SK-N-SH (cell line): Measurements from ENCODE around the gene SORBS2. TPM values are rescaled to one million over a fixed set of nuclear protein-coding genes. Genes with fewer than 3 reads are reported as not detected.

Experiments used
- CTCF ChIA-PET: fragments of 300-600, 350-600 bp; formaldehyde crosslinking; extraction: SDS; loops from one replicate; lab custom pipeline; 2021; lab: Yijun Ruan, JAX
- POLR2A ChIA-PET: fragments of 350-600 bp; sonication (Branson Sonifier 250); formaldehyde crosslinking; extraction: SDS; loops from one replicate; lab custom pipeline; 2020; ENCODE audit warnings: antibody characterized with exemption, inconsistent platforms; lab: Yijun Ruan, JAX
- DNase-seq: peaks from one replicate; pipeline ENCODE4 v3.0.0; 2012
- H2AFZ ChIP-seq: fragments of 200-600 bp; sonication (generic); 2 replicates; pipeline ENCODE4 v1.8.1; 2016; ENCODE audit warnings: antibody characterized with exemption, mild to moderate bottlenecking, low read depth
- H3F3A ChIP-seq: fragments of 200-600 bp; sonication (generic); replicated peaks from 2 replicates; pipeline ENCODE3; 2016; ENCODE audit warnings: antibody characterized with exemption, mild to moderate bottlenecking; ENCODE audit not compliant: insufficient read depth
- H3K27ac ChIP-seq, 2 experiments: fragments of 200-500 bp in 1 of 2; fragments of 200-600 bp in 1 of 2; sonication (Bioruptor generic) in 1 of 2; sonication (generic), shearing (Covaris generic) in 1 of 2; 2 replicates each; pipeline versions ENCODE4 v1.5.1 to v1.6.1; 2014 to 2016; ENCODE audit warnings: low read depth in 2 of 2, inconsistent platforms in 1 of 2, low read length in 1 of 2, mild to moderate bottlenecking in 1 of 2, mixed read lengths in 1 of 2
- H3K27me3 ChIP-seq: fragments of 200-600 bp; sonication (generic), shearing (Covaris generic); 2 replicates; pipeline ENCODE4 v1.6.1; 2016; ENCODE audit warnings: mixed run types; ENCODE audit not compliant: insufficient read depth
- H3K36me3 ChIP-seq, 2 experiments: fragments of 200-500 bp in 1 of 2; fragments of 200-600 bp in 1 of 2; sonication (Bioruptor generic) in 1 of 2; sonication (generic) in 1 of 2; replicated peaks in 1 of 2; 2 replicates each; pipeline versions ENCODE3 to v1.5.1; 2014 to 2016; ENCODE audit warnings: low read length in 1 of 2, mild to moderate bottlenecking in 1 of 2; ENCODE audit not compliant: insufficient read depth in 2 of 2, control insufficient read depth in 1 of 2
- H3K4me1 ChIP-seq, 2 experiments: fragments of 200-500 bp in 1 of 2; fragments of 200-600 bp in 1 of 2; sonication (Bioruptor generic) in 1 of 2; sonication (generic), shearing (Covaris generic) in 1 of 2; 2 replicates each; pipeline versions ENCODE4 v1.5.1 to v1.6.1; 2014 to 2016; ENCODE audit warnings: low read depth in 1 of 2, low read length in 1 of 2, mixed run types in 1 of 2; ENCODE audit not compliant: insufficient read depth in 2 of 2, control insufficient read depth in 1 of 2
- H3K4me2 ChIP-seq: fragments of 200-600 bp; sonication (generic), shearing (Covaris generic); 2 replicates; pipeline ENCODE4 v1.6.1; 2017; ENCODE audit warnings: mixed run types
- H3K4me3 ChIP-seq, 2 experiments: fragments of 200-500 bp in 1 of 2; fragments of 200-600 bp in 1 of 2; sonication (Bioruptor generic) in 1 of 2; sonication (generic), shearing (Covaris generic) in 1 of 2; 2 replicates each; pipeline versions ENCODE4 v1.5.1 to v1.8.1; 2014 to 2016; ENCODE audit warnings: low read depth in 2 of 2, inconsistent platforms in 1 of 2, low read length in 1 of 2, mild to moderate bottlenecking in 1 of 2, mixed read lengths in 1 of 2, moderate library complexity in 1 of 2
- H3K79me2 ChIP-seq: fragments of 200-600 bp; sonication (generic); 2 replicates; pipeline ENCODE4 v1.8.1; 2017; ENCODE audit warnings: mild to moderate bottlenecking; ENCODE audit not compliant: insufficient read depth
- H3K9ac ChIP-seq: fragments of 200-600 bp; sonication (generic); 2 replicates; pipeline ENCODE4 v1.6.1; 2017; ENCODE audit warnings: mixed run types
- H3K9me2 ChIP-seq: fragments of 200-600 bp; sonication (generic); 2 replicates; pipeline ENCODE4 v1.6.1; 2017; ENCODE audit warnings: mixed run types
- H3K9me3 ChIP-seq: fragments of 200-600 bp; sonication (generic); 2 replicates; pipeline ENCODE4 v1.6.1; 2017; ENCODE audit warnings: mixed run types, mild to moderate bottlenecking, moderate library complexity
- H4K20me1 ChIP-seq: fragments of 200-600 bp; sonication (generic); 2 replicates; pipeline ENCODE4 v1.6.1; 2017; ENCODE audit warnings: mild to moderate bottlenecking, mixed run types; ENCODE audit not compliant: insufficient read depth
- CHD2 ChIP-seq: fragments of 150-350 bp; IDR thresholded peaks from 2 replicates; pipeline ENCODE4 v1.6.1; 2018; ENCODE audit warnings: low read length; ENCODE audit not compliant: partially characterized antibody
- ELF1 ChIP-seq: IDR thresholded peaks from 2 replicates; pipeline ENCODE4 v1.4.0; 2012
- FOSL2 ChIP-seq: IDR thresholded peaks from 2 replicates; pipeline ENCODE4 v1.4.0; 2012; ENCODE audit warnings: low read depth, mild to moderate bottlenecking, moderate library complexity, borderline replicate concordance
- FOXM1 ChIP-seq: IDR thresholded peaks from 2 replicates; pipeline ENCODE4 v1.4.0; 2012; ENCODE audit warnings: low read depth, mild to moderate bottlenecking
- GABPA ChIP-seq: IDR thresholded peaks from 2 replicates; pipeline ENCODE4 v1.4.0; 2012; ENCODE audit warnings: low read depth, mild to moderate bottlenecking
- GATA2 ChIP-seq: sonication (generic); formaldehyde crosslinking; IDR thresholded peaks from 2 replicates; pipeline ENCODE4 v1.5.0; 2020; ENCODE audit warnings: mild to moderate bottlenecking, missing genetic modification reagents
- JUND ChIP-seq: IDR thresholded peaks from 2 replicates; pipeline ENCODE4 v1.4.0; 2012
- MXI1 ChIP-seq: IDR thresholded peaks from 2 replicates; pipeline ENCODE4 v1.6.1; 2012; ENCODE audit warnings: mild to moderate bottlenecking, low read depth, low read length, improper control_type of control experiment
- NRF1 ChIP-seq: IDR thresholded peaks from 2 replicates; pipeline ENCODE4 v1.6.1; 2012; ENCODE audit warnings: low read depth, mild to moderate bottlenecking, low read length
- PBX3 ChIP-seq: IDR thresholded peaks from 2 replicates; pipeline ENCODE4; 2012
- POLR2AphosphoS5 ChIP-seq: IDR thresholded peaks from 2 replicates; pipeline ENCODE4 v1.6.1; 2012; ENCODE audit warnings: low read depth, low read length
- RAD21 ChIP-seq: IDR thresholded peaks from 2 replicates; pipeline ENCODE4 v1.6.1; 2012; ENCODE audit warnings: mild to moderate bottlenecking, low read length
- RCOR1 ChIP-seq: fragments of 150-350 bp; IDR thresholded peaks from 2 replicates; pipeline ENCODE4 v1.6.1; 2017; ENCODE audit warnings: antibody characterized with exemption, low read length
- SIN3A ChIP-seq: IDR thresholded peaks from 2 replicates; pipeline ENCODE4 v1.6.1; 2012; ENCODE audit warnings: low read depth, mild to moderate bottlenecking, low read length, moderate library complexity, borderline replicate concordance
- SMC3 ChIP-seq: IDR thresholded peaks from 2 replicates; pipeline ENCODE4 v1.6.1; 2012; ENCODE audit warnings: low read depth, low read length, improper control_type of control experiment
- TCF12 ChIP-seq: IDR thresholded peaks from 2 replicates; pipeline ENCODE4 v1.4.0; 2012
- TEAD4 ChIP-seq: IDR thresholded peaks from 2 replicates; pipeline ENCODE4 v1.4.0; 2012; ENCODE audit warnings: mild to moderate bottlenecking, borderline replicate concordance; ENCODE audit not compliant: insufficient read depth
- YY1 ChIP-seq: IDR thresholded peaks from 2 replicates; pipeline ENCODE4 v1.4.0; 2012; ENCODE audit warnings: low read depth, mild to moderate bottlenecking
- ZBTB33 ChIP-seq: IDR thresholded peaks from 2 replicates; pipeline ENCODE4 v1.4.0; 2012; ENCODE audit warnings: low read depth, borderline replicate concordance
- WGBS: methylation state at CpG from one replicate; pipeline ENCODE4 v1.1.6; 2017; ENCODE audit warnings: low lambda C conversion rate; 5-methylcytosine and 5-hydroxymethylcytosine counted together
- polyA plus RNA-seq, 3 experiments: library from polyadenylated mRNA; depleted of rRNA; stranded (reverse); fragments of >200 nt; gene quantifications; 2 replicates each; pipeline ENCODE4 v1.2.3, GENCODE V29; 2012
- TF ChIP-seq, protein P1 (sequence below): fragments of 150-350 bp; IDR thresholded peaks from 2 replicates; pipeline ENCODE4 v1.6.1; 2017; ENCODE audit warnings: antibody characterized with exemption, low read length, low read depth, borderline replicate concordance
- TF ChIP-seq, protein P2 (sequence below): IDR thresholded peaks from 2 replicates; pipeline ENCODE4 v1.4.0; 2012; ENCODE audit warnings: low read depth

Gene SORBS2
- polyA plus RNA-seq, 1 of the 3 experiments (the other 2 are of a cell fraction) = 2.5 TPM

- H3K9me2 ChIP-seq = no peaks in the 10 kb centered on the region
- H3K4me3 ChIP-seq = no peak overlapping the region
- H3K4me2 ChIP-seq = no peak overlapping the region
- H3K9ac ChIP-seq = no peak overlapping the region
- H3K27me3 ChIP-seq = 0 out of 2 replicates have a peak, but pooled peaks cover 9% of the 10 kb centered on the region
- POLR2A ChIA-PET = no interaction called here
- H3K79me2 ChIP-seq = no peaks in the 10 kb centered on the region
- no peaks in the 10 kb centered on the region for H3K36me3 ChIP-seq
- H3K9me3 ChIP-seq = no peaks in the 10 kb centered on the region
- H2AFZ ChIP-seq = no peak overlapping the region
- no peaks in the 10 kb centered on the region for H3K4me1 ChIP-seq
- no peaks in the 10 kb centered on the region for H4K20me1 ChIP-seq
- no peak for TF ChIP-seq YY1
- no peak for TF ChIP-seq ELF1
- TF ChIP-seq SMC3 = no peak
- no peak for TF ChIP-seq JUND
- no peak for TF ChIP-seq FOSL2
- TF ChIP-seq POLR2AphosphoS5 = no peak
- no peak for TF ChIP-seq FOXM1
- no peak for TF ChIP-seq ZBTB33
- TF ChIP-seq GATA2 (CRISPR knock-in tag) = no peak
- TF ChIP-seq SIN3A = no peak
- no peak for DNase-seq
- CTCF ChIA-PET = interaction anchor here (0.8 to 1.2 kb wide), 2 partner anchors 10 to 49 kb away, joined by 3 read pairs; no protein-coding TSS in a partner anchor
- 28% methylated on average over 2 of the region's 2 CpGs for WGBS
- H3F3A ChIP-seq = no peaks in the 10 kb centered on the region
- no peak overlapping the region for H3K27ac ChIP-seq
Observed at GRCh38 chr4:185549095-185549639, 262.8 kb downstream of the SORBS2 start.

DNA sequence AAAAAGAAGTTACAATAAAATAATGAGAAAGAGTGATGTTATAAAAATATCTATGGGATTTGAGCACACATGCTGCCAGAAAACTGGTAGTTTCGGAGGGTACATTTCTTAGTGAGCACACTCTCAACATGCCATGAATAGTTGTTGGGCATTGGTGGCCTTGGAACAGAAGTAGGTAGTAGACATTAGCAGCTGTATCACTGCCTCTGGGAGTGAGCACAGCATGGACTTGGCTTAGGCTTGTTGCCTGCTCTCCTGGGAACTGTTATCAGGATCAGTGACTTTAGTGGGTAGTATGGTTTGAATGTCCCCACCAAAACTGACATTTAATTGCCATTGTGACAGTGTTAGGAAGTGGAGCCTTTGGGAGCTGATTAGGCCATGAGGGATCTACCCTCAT, 263.4 kb downstream of the SORBS2 start:
- Histone ChIP-seq H3K9ac (no peak overlapping the region), H3K27ac (no peak overlapping the region), H4K20me1 (no peaks in the 10 kb centered on the region), H3F3A (no peaks in the 10 kb centered on the region), H3K4me1 (no peaks in the 10 kb centered on the region), H2AFZ (no peak overlapping the region), H3K79me2 (no peaks in the 10 kb centered on the region), H3K27me3 (0 out of 2 replicates have a peak, but pooled peaks cover 6% of the 10 kb centered on the region), H3K4me3 (no peak overlapping the region), H3K4me2 (no peak overlapping the region), H3K36me3 (no peaks in the 10 kb centered on the region), H3K9me3 (no peaks in the 10 kb centered on the region), H3K9me2 (no peaks in the 10 kb centered on the region)
- CTCF ChIA-PET = interaction anchor here (1.2 kb wide), 1 partner anchor 49 kb away, joined by 3 read pairs; no protein-coding TSS in a partner anchor
- POLR2A ChIA-PET = no interaction called here
- TF ChIP-seq YY1 (no peak), PBX3 (no peak), FOSL2 (no peak), SMC3 (no peak), CHD2 (no peak), TEAD4 (no peak), NRF1 (no peak), MXI1 (no peak), SIN3A (no peak), RCOR1 (no peak), FOXM1 (no peak), RAD21 (no peak), GABPA (no peak), ZBTB33 (no peak), ELF1 (no peak), JUND (no peak), TCF12 (no peak)
- TF ChIP-seq, protein P1, sequence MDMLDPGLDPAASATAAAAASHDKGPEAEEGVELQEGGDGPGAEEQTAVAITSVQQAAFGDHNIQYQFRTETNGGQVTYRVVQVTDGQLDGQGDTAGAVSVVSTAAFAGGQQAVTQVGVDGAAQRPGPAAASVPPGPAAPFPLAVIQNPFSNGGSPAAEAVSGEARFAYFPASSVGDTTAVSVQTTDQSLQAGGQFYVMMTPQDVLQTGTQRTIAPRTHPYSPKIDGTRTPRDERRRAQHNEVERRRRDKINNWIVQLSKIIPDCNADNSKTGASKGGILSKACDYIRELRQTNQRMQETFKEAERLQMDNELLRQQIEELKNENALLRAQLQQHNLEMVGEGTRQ = no peak
- TF ChIP-seq, protein P2, sequence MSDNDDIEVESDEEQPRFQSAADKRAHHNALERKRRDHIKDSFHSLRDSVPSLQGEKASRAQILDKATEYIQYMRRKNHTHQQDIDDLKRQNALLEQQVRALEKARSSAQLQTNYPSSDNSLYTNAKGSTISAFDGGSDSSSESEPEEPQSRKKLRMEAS = no peak
- no peak for DNase-seq
- 45% methylated on average over 1 of the region's 1 CpG for WGBS
